Epithelial cell of esophagus (primary cell): ENCODE results near the gene ETV1.

Source experiments
- DNase-seq: peaks from one replicate; pipeline ENCODE4 v3.0.0; 2010; ENCODE audit warnings: low read depth
- H3K4me3 ChIP-seq: 2 replicates; pipeline ENCODE4 v1.5.1; 2011; ENCODE audit warnings: mild to moderate bottlenecking, low read length, control low read depth
- TF ChIP-seq, protein P1 (sequence below): IDR thresholded peaks from 2 replicates; pipeline ENCODE4 v1.5.1; 2011; ENCODE audit warnings: low read depth, mild to moderate bottlenecking, low read length, control low read depth, inconsistent platforms; ENCODE audit not compliant: insufficient read depth; ENCODE audit errors: missing control alignments

ETV1 gene

DNA sequence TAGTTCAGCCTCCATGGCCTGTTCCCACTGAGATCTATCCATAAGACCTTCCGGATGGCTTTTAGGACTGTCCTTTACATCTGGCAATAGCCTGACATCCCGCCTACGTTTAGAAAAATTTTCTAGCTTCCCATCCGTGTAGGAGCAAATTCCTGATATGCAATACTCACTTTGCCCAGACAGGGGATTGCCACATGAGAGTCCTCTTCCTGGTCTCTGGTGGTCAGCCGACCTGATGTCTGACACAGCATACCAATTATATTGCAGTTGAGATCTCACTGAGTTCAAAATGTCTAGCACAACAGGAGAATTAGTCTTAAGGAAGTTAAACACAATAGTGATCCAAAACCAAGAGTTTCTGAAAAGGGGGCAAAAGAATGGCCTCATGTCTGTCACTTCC is 9.4 kb upstream of the ETV1 start:
- H3K4me3 ChIP-seq = no peak overlapping the region
- no peak for DNase-seq
- TF ChIP-seq, protein P1, sequence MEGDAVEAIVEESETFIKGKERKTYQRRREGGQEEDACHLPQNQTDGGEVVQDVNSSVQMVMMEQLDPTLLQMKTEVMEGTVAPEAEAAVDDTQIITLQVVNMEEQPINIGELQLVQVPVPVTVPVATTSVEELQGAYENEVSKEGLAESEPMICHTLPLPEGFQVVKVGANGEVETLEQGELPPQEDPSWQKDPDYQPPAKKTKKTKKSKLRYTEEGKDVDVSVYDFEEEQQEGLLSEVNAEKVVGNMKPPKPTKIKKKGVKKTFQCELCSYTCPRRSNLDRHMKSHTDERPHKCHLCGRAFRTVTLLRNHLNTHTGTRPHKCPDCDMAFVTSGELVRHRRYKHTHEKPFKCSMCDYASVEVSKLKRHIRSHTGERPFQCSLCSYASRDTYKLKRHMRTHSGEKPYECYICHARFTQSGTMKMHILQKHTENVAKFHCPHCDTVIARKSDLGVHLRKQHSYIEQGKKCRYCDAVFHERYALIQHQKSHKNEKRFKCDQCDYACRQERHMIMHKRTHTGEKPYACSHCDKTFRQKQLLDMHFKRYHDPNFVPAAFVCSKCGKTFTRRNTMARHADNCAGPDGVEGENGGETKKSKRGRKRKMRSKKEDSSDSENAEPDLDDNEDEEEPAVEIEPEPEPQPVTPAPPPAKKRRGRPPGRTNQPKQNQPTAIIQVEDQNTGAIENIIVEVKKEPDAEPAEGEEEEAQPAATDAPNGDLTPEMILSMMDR = no peak

DNA sequence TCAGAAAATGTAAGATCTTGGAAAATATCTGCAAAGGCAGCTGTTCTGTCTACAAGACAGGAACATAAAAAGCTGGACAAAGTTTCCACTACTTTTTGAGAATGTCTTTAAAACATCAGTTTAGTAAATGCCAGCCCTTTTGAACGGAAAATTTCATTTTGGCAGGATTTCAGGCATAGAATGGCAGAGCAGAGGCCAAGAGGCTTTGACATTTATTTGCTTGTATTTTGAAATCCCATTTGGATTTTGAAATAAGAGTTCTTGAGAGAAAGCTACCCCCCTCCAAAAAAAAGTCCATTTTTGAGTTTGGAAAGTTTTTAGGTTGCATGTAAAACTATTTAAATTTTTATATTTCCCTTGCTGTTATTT is 3.1 kb upstream of the ETV1 start:
- H3K4me3 ChIP-seq = no peak overlapping the region

DNA sequence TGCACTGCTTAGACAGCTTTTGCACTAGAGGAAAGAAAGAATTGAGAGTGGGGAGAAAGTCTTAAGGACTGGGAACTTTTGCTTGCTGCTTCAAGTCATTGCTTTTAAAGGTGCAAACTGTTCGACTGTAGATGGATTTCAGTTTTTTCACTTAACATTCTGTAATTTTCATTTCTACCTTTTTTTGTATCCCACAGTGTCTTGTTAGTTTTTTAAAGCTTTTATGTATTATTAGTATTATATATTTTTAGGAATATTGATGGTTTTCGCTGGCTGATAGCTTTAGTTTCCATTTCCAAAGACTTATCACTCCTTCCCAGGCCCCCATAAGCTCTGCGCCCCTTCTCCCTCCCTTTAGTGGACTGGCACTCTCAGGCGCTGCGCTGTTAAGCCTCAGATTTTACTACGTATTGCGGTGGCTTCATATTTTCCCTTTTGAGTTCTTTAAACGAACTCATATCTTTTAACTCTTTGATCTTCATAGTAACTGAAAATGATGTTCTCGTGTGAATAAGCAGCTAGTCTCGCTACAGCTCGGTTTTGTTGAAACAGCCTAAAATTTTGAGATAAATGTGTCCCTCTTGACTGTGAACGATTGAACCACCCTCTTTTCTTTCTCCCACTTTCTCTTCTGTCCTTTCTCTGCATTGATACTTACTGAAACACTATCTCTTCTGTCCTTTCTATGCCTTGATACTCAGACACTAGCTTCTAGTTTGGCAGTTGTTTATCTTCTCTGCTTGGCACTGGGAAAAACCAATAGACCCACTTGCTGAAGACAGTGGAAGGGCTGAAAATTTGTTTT is 2.5 kb upstream of the ETV1 start:
- H3K4me3 ChIP-seq = peak overlapping the region; percentile 72
- DNase-seq = no peak

More for the DNA sequence above, 3.1 kb upstream of the ETV1 start:
- TF ChIP-seq, protein P1 = no peak
- DNase-seq = no peak

DNA sequence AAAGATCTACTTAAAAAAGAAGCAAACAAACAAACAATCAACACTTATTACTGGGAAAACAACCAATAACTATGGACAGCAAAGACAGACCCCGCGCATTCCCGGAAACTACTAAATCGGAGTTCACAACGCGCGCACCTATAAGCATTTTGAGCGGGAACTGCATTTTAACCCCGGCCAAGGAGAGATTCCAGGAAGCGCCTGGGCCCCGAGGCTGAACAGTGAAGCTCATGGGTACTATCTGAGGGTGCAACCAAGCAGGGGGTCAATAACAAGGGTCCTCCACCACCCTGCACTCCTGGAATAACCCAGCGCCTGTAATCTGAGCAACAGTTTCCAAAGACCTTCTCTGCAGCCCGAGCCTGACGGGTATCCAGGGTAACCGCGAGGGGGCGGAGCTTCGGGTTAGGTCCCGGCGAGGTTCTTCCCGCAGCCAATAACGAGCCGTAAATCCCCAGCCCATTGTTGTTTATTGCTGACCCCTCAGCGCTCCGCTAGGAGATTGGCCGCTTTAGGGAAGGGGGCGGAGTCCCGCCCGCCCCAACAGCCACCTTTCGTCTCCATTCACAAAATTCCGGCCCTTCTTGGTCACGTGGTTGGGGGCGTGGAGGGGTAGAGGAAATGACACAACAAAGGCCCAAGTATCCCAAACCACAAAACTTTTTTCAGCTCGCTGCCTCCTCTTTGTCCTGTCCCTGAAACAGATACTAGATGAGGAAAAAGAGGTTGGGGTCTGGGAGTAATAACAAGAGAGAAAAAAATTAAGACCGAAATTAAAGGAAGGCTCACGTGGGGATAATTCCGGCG is 1.7 kb upstream of the ETV1 start:
- TF ChIP-seq, protein P1 = peak; percentile 31
- H3K4me3 ChIP-seq = peak overlapping the region; percentile 72
- DNase-seq = peak; percentile 96

More for the DNA sequence above, 2.5 kb upstream of the ETV1 start:
- TF ChIP-seq, protein P1 = no peak

DNA sequence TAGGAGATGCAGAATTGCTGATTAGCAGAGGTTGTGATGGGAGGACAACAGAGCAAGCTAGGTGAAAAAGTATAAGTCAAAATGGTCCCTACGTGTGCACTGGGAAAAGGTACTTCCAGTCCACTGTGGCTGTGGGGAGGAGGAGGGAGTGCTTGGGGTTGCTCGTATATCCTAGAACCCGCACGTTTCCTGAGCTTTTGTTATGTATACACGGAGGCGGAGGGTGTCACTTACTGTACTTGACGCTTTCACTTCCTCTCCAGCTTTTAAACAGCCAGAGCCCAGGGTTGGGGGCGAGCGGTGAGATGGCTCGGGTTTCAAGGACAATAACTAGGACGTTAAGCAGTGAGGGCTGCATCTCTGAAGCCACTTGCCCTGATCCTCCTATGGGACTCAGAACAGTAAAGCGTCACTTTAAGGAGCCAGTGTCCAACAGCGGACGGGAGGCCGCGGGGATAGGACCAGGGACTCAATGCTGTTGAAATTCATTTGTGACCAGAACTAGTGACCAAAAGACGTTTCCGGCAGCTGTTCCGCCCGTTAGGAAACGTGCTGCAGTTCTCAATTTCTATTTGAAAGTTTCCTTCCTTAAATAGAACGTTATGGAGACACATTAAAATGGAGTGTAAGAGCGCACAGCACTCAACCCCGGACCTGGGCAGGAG is 985 bp upstream of the ETV1 start:
- TF ChIP-seq, protein P1 = no peak
- DNase-seq = peak; percentile 27
- peak overlapping the region; percentile 72 for H3K4me3 ChIP-seq

DNA sequence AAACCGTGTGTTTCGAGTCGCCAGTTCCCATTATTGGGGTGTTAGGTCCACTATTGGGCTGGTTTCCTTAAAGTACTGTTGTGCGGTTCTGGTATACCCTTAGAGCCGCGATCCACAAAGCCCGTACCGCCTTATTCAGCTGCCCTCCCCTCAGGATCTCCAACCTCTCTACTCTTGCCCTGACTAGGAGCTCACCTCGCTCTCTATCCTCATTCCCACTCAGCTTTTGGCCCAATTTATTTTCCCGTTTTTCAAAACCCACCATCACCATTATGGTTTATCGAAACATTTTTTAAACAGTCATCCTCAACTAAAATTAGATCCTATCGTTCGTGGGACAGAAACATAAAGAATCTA is 461 bp upstream of the ETV1 start:
- DNase-seq = no peak
- peak overlapping the region; percentile 72 for H3K4me3 ChIP-seq
- TF ChIP-seq, protein P1 = no peak
